ENCODE measurements around the gene DAPK1. TPM values are rescaled to one million over a fixed set of nuclear protein-coding genes. Genes with fewer than 3 reads are reported as not detected.
A peak's percentile ranks its signal among the peaks of the same experiment; 100 is the strongest.

Gene DAPK1
- total RNA-seq, 1 donor from 2014 or later, result 24.6 TPM

GRCh38 chr9:87520172-87520683 lies 22.6 kb downstream of the DAPK1 start:
- DNase-seq (ENCODE audit: extremely low spot score in 2 of 2), result no peak
- Histone ChIP-seq H3K9me3 (no peaks in the 10 kb centered on the region), H3K27me3 (no peaks in the 10 kb centered on the region), H3K4me1 (peaks cover 24% of the 10 kb centered on the region), H3K36me3 (no peaks in the 10 kb centered on the region), H3K4me3 (no peak overlapping the region), H3K27ac (no peak overlapping the region)
- no peak for TF ChIP-seq CTCF (IDR thresholded peaks at IDR 0.05)
- TF ChIP-seq POLR2A (IDR thresholded peaks at IDR 0.05), result no peak
- TF ChIP-seq POLR2AphosphoS5 (IDR thresholded peaks at IDR 0.05; ENCODE audit: insufficient read depth in 1 of 2, low read depth in 1 of 2), result no peak
- intact Hi-C loops (cut with DNase I), result no loop called here

- Histone ChIP-seq H3K4me3 (no peak overlapping the region), H3K36me3 (no peaks in the 10 kb centered on the region), H3K4me1 (peaks cover 10% of the 10 kb centered on the region), H3K27ac (no peak overlapping the region), H3K27me3 (no peaks in the 10 kb centered on the region), H3K9me3 (no peaks in the 10 kb centered on the region)
- DNase-seq (ENCODE audit: extremely low spot score in 2 of 2), result no peak
- intact Hi-C loops (cut with DNase I), result no loop called here
- no peak for TF ChIP-seq POLR2AphosphoS5 (IDR thresholded peaks at IDR 0.05; ENCODE audit: insufficient read depth in 1 of 2, low read depth in 1 of 2)
- TF ChIP-seq POLR2A (IDR thresholded peaks at IDR 0.05), result no peak
Observed at GRCh38 chr9:87521834-87522233, 24.2 kb downstream of the DAPK1 start.

- Histone ChIP-seq H3K4me3 (no peak overlapping the region), H3K36me3 (no peaks in the 10 kb centered on the region), H3K4me1 (peaks cover 5% of the 10 kb centered on the region), H3K9me3 (no peaks in the 10 kb centered on the region), H3K27ac (no peak overlapping the region), H3K27me3 (no peaks in the 10 kb centered on the region)
- peak in 1 of 2 donors; percentile 46 for DNase-seq (ENCODE audit: extremely low spot score in 2 of 2)
- intact Hi-C loops (cut with DNase I), result no loop called here
- TF ChIP-seq POLR2A (IDR thresholded peaks at IDR 0.05), result no peak
- TF ChIP-seq POLR2AphosphoS5 (IDR thresholded peaks at IDR 0.05; ENCODE audit: insufficient read depth in 1 of 2, low read depth in 1 of 2), result no peak
- TF ChIP-seq CTCF (IDR thresholded peaks at IDR 0.05), result no peak
Observed at GRCh38 chr9:87524061-87524460, 26.4 kb downstream of the DAPK1 start.

- no peaks in the 10 kb centered on the region for H3K27me3 ChIP-seq
- H3K4me3 ChIP-seq, result no peak overlapping the region
- H3K4me1 ChIP-seq, result no peaks in the 10 kb centered on the region
- H3K36me3 ChIP-seq, result no peaks in the 10 kb centered on the region
- intact Hi-C loops (cut with DNase I), result no loop called here
- H3K27ac ChIP-seq, result no peak overlapping the region
- no peaks in the 10 kb centered on the region for H3K9me3 ChIP-seq
- no peak for TF ChIP-seq POLR2A (IDR thresholded peaks at IDR 0.05)
- no peak for TF ChIP-seq CTCF (IDR thresholded peaks at IDR 0.05)
- no peak for TF ChIP-seq POLR2AphosphoS5 (IDR thresholded peaks at IDR 0.05; ENCODE audit: insufficient read depth in 1 of 2, low read depth in 1 of 2)
- peak in 1 of 2 donors; percentile 67 for DNase-seq (ENCODE audit: extremely low spot score in 2 of 2)
Observed at GRCh38 chr9:87525546-87526303, 28.1 kb downstream of the DAPK1 start.

GRCh38 chr9:87527211-87527916 lies 29.7 kb downstream of the DAPK1 start:
- Histone ChIP-seq H3K36me3 (no peaks in the 10 kb centered on the region), H3K27me3 (no peaks in the 10 kb centered on the region), H3K4me3 (no peak overlapping the region), H3K9me3 (no peaks in the 10 kb centered on the region), H3K4me1 (no peaks in the 10 kb centered on the region), H3K27ac (no peak overlapping the region)
- intact Hi-C loops (cut with DNase I), result no loop called here
- DNase-seq (ENCODE audit: extremely low spot score in 2 of 2), result peak in 1 of 2 donors; percentile 84
- no peak for TF ChIP-seq CTCF (IDR thresholded peaks at IDR 0.05)
- no peak for TF ChIP-seq POLR2A (IDR thresholded peaks at IDR 0.05)
- TF ChIP-seq POLR2AphosphoS5 (IDR thresholded peaks at IDR 0.05; ENCODE audit: insufficient read depth in 1 of 2, low read depth in 1 of 2), result no peak

Measured in vagina (tissue), 2 donors.